ENCODE data around the gene PLA2G5. TPM values are rescaled to one million over a fixed set of nuclear protein-coding genes. Genes with fewer than 3 reads are reported as not detected.

The PLA2G5 gene
- total RNA-seq, 1 experiment from 2014 or later, result not detected

- Histone ChIP-seq H2AFZ (no peak overlapping the region), H3K4me1 (replicated peaks; ENCODE audit: insufficient read depth) (no peaks in the 10 kb centered on the region), H3K79me2 (ENCODE audit: low read depth) (no peaks in the 10 kb centered on the region), H4K20me1 (ENCODE audit: insufficient read depth) (no peaks in the 10 kb centered on the region), H3F3A (ENCODE audit: insufficient read depth, low read depth) (no peaks in the 10 kb centered on the region), H3K27ac (no peak overlapping the region), H3K36me3 (ENCODE audit: low read depth) (no peaks in the 10 kb centered on the region), H3K9me2 (ENCODE audit: insufficient read depth) (no peaks in the 10 kb centered on the region), H3K27me3 (ENCODE audit: insufficient read depth, low read depth) (no peaks in the 10 kb centered on the region), H3K4me2 (no peak overlapping the region), H3K4me3 (no peak overlapping the region), H3K9me3 (ENCODE audit: insufficient read depth, low read depth) (no peaks in the 10 kb centered on the region)
- TF ChIP-seq CTCF (conservative IDR thresholded peaks at IDR 0.05) (no peak), EZH2 (IDR thresholded peaks at IDR 0.05; ENCODE audit: low read depth) (no peak)
- no peak for DNase-seq
- ChIA-PET POLR2A (ENCODE audit: unreplicated experiment) (no interaction called here), CTCF (interaction anchor here (0.6 kb wide), 1 partner anchor 642 kb away, joined by 3 read pairs; the partner anchor contains the start of gene KIF17)
- intact Hi-C loops (cut with micrococcal nuclease; ENCODE audit: unreplicated experiment), result no loop called here
- no TSS peak for BruUV-seq (replicated peaks)
Observed at GRCh38 chr1:20075345-20075744, 5.4 kb downstream of the PLA2G5 start.

GRCh38 chr1:20076223-20076622 lies 6.2 kb downstream of the PLA2G5 start:
- no peaks in the 10 kb centered on the region for H3K79me2 ChIP-seq (ENCODE audit: low read depth)
- no peak for TF ChIP-seq CTCF (conservative IDR thresholded peaks at IDR 0.05)
- no peak for TF ChIP-seq EZH2 (IDR thresholded peaks at IDR 0.05; ENCODE audit: low read depth)
- no peaks in the 10 kb centered on the region for H3K36me3 ChIP-seq (ENCODE audit: low read depth)
- no peak overlapping the region for H3K4me2 ChIP-seq
- no peaks in the 10 kb centered on the region for H3F3A ChIP-seq (ENCODE audit: insufficient read depth, low read depth)
- H3K9me3 ChIP-seq (ENCODE audit: insufficient read depth, low read depth), result no peaks in the 10 kb centered on the region
- intact Hi-C loops (cut with micrococcal nuclease; ENCODE audit: unreplicated experiment), result no loop called here
- no peaks in the 10 kb centered on the region for H4K20me1 ChIP-seq (ENCODE audit: insufficient read depth)
- no TSS peak for BruUV-seq (replicated peaks)
- H3K4me1 ChIP-seq (replicated peaks; ENCODE audit: insufficient read depth), result no peaks in the 10 kb centered on the region
- H3K9me2 ChIP-seq (ENCODE audit: insufficient read depth), result no peaks in the 10 kb centered on the region
- H3K27ac ChIP-seq, result no peak overlapping the region
- ChIA-PET CTCF (interaction anchor here (0.6 kb wide), 1 partner anchor 641 kb away, joined by 3 read pairs; the partner anchor contains the start of gene KIF17), POLR2A (ENCODE audit: unreplicated experiment) (no interaction called here)
- DNase-seq, result no peak
- H3K4me3 ChIP-seq, result no peak overlapping the region
- H3K27me3 ChIP-seq (ENCODE audit: insufficient read depth, low read depth), result no peaks in the 10 kb centered on the region
- no peak overlapping the region for H2AFZ ChIP-seq

- Histone ChIP-seq H3K79me2 (ENCODE audit: low read depth) (no peaks in the 10 kb centered on the region), H3K4me1 (replicated peaks; ENCODE audit: insufficient read depth) (no peaks in the 10 kb centered on the region), H3K9me2 (ENCODE audit: insufficient read depth) (no peaks in the 10 kb centered on the region), H3K27ac (no peak overlapping the region), H2AFZ (no peak overlapping the region), H3K4me2 (no peak overlapping the region), H3K4me3 (no peak overlapping the region), H3K36me3 (ENCODE audit: low read depth) (no peaks in the 10 kb centered on the region), H3F3A (ENCODE audit: insufficient read depth, low read depth) (no peaks in the 10 kb centered on the region), H3K27me3 (ENCODE audit: insufficient read depth, low read depth) (no peaks in the 10 kb centered on the region), H4K20me1 (ENCODE audit: insufficient read depth) (no peaks in the 10 kb centered on the region), H3K9me3 (ENCODE audit: insufficient read depth, low read depth) (no peaks in the 10 kb centered on the region)
- intact Hi-C loops (cut with micrococcal nuclease; ENCODE audit: unreplicated experiment), result no loop called here
- DNase-seq, result no peak
- ChIA-PET POLR2A (ENCODE audit: unreplicated experiment) (no interaction called here), CTCF (no interaction called here)
- no TSS peak for BruUV-seq (replicated peaks)
- TF ChIP-seq EZH2 (IDR thresholded peaks at IDR 0.05; ENCODE audit: low read depth) (no peak), CTCF (conservative IDR thresholded peaks at IDR 0.05) (no peak)
Observed at GRCh38 chr1:20076710-20077461, 6.9 kb downstream of the PLA2G5 start.

All from PC-9 (cell line).